K562 (cell line): ENCODE data around the gene FBXO27. TPM values are rescaled to one million over a fixed set of nuclear protein-coding genes. Genes with fewer than 3 reads are reported as not detected.

Experiments used
- HIVEP1 ChIP-seq: fragments of 250-450 bp; sonication (Bioruptor Pico); IDR thresholded peaks from 2 replicates; pipeline ENCODE4 v1.4.0; 2020; ENCODE audit warnings: mild to moderate bottlenecking
- HOXB6 ChIP-seq: fragments of 250-450 bp; sonication (Bioruptor Pico); IDR thresholded peaks from 2 replicates; pipeline ENCODE4 v1.5.1; 2022; ENCODE audit warnings: mild to moderate bottlenecking, borderline replicate concordance
- MIER1 ChIP-seq: fragments of 450-650 bp; IDR thresholded peaks from 2 replicates; pipeline ENCODE4 v1.6.1; 2016; ENCODE audit warnings: antibody characterized with exemption, mild to moderate bottlenecking, low read depth
- POLR2G ChIP-seq: fragments of 200-400 bp; formaldehyde crosslinking; IDR thresholded peaks from 2 replicates; pipeline ENCODE4 v1.6.1; 2017; ENCODE audit warnings: low read depth, mild to moderate bottlenecking, antibody characterized with exemption, low read length, moderate library complexity
- RBM25 ChIP-seq: fragments of 200-400 bp; formaldehyde crosslinking; IDR thresholded peaks from 2 replicates; pipeline ENCODE4 v1.6.1; 2018; ENCODE audit warnings: low read length, low read depth, moderate library complexity; ENCODE audit not compliant: severe bottlenecking
- RBM39 ChIP-seq: fragments of 200-400 bp; formaldehyde crosslinking; optimal IDR thresholded peaks from 2 replicates; pipeline ENCODE3; 2018; ENCODE audit warnings: low read depth, low read length
- RFX7 ChIP-seq: fragments of 250-450 bp; sonication (Bioruptor Pico); IDR thresholded peaks from 2 replicates; pipeline ENCODE4 v1.5.1; 2021; ENCODE audit warnings: mild to moderate bottlenecking
- TARDBP ChIP-seq: fragments of 450-650 bp; IDR thresholded peaks from 2 replicates; pipeline ENCODE4 v1.6.1; 2016
- ZFX ChIP-seq: sonication (generic); formaldehyde crosslinking; IDR thresholded peaks from 2 replicates; pipeline ENCODE4 v1.8.0; 2022; ENCODE audit warnings: mild to moderate bottlenecking, missing genetic modification reagents, moderate library complexity
- ZNF444 ChIP-seq: fragments of 250-450 bp; sonication (Bioruptor Pico); IDR thresholded peaks from 2 replicates; pipeline ENCODE4 v1.4.0; 2020; ENCODE audit warnings: mild to moderate bottlenecking, moderate library complexity
- ZNF655 ChIP-seq: fragments of 250-450 bp; sonication (Bioruptor Pico); IDR thresholded peaks from 2 replicates; pipeline ENCODE4 v1.5.0; 2021
- polyA plus RNA-seq, 8 experiments: library from polyadenylated mRNA; depleted of rRNA in 4 of 8; stranded (reverse) in 5 of 8; unstranded in 3 of 8; fragments of >200 nt; fragmentation: Nextera tagmentation in 2 of 8; fragmentation: Illumina TruSeq in 1 of 8; extraction: Ambion mirVana in 2 of 8; extraction: Trizol in 1 of 8; gene quantifications; 2 replicates each; pipeline versions ENCODE4 v1.2.1 to v1.2.3, GENCODE V29; 2011 to 2014; ENCODE audit warnings: inconsistent platforms in 1 of 8, missing spikeins in 1 of 8
- total RNA-seq, 7 experiments: library from RNA; depleted of rRNA in 6 of 7; stranded (reverse); fragments of >200 nt in 6 of 7; fragmentation: Illumina TruSeq in 2 of 7; extraction: Trizol in 2 of 7; gene quantifications; 2 replicates each; pipeline versions ENCODE4 v1.2.1 to v1.2.3, GENCODE V29; 2011 to 2021; ENCODE audit warnings: low replicate concordance in 1 of 7
- TF ChIP-seq, protein P1 (sequence below): fragments of 450-650 bp; IDR thresholded peaks from 2 replicates; pipeline ENCODE4 v1.6.1; 2016; ENCODE audit warnings: mild to moderate bottlenecking, moderate library complexity
- TF ChIP-seq, protein P2 (sequence below): fragments of 250-450 bp; sonication (Bioruptor Pico); IDR thresholded peaks from 2 replicates; pipeline ENCODE4 v1.8.0; 2022; ENCODE audit warnings: inconsistent platforms, mild to moderate bottlenecking, moderate library complexity, borderline replicate concordance

FBXO27 gene
- total and polyA plus RNA-seq, 9 of the 15 experiments (the other 6 are each of a cell fraction or from before 2014, with no cell fraction given) = 1.8 to 11.0 (median 6.3) TPM

GRCh38 chr19:39032063-39032918, at the start of gene FBXO27 (continued):
- TF ChIP-seq, protein P1, sequence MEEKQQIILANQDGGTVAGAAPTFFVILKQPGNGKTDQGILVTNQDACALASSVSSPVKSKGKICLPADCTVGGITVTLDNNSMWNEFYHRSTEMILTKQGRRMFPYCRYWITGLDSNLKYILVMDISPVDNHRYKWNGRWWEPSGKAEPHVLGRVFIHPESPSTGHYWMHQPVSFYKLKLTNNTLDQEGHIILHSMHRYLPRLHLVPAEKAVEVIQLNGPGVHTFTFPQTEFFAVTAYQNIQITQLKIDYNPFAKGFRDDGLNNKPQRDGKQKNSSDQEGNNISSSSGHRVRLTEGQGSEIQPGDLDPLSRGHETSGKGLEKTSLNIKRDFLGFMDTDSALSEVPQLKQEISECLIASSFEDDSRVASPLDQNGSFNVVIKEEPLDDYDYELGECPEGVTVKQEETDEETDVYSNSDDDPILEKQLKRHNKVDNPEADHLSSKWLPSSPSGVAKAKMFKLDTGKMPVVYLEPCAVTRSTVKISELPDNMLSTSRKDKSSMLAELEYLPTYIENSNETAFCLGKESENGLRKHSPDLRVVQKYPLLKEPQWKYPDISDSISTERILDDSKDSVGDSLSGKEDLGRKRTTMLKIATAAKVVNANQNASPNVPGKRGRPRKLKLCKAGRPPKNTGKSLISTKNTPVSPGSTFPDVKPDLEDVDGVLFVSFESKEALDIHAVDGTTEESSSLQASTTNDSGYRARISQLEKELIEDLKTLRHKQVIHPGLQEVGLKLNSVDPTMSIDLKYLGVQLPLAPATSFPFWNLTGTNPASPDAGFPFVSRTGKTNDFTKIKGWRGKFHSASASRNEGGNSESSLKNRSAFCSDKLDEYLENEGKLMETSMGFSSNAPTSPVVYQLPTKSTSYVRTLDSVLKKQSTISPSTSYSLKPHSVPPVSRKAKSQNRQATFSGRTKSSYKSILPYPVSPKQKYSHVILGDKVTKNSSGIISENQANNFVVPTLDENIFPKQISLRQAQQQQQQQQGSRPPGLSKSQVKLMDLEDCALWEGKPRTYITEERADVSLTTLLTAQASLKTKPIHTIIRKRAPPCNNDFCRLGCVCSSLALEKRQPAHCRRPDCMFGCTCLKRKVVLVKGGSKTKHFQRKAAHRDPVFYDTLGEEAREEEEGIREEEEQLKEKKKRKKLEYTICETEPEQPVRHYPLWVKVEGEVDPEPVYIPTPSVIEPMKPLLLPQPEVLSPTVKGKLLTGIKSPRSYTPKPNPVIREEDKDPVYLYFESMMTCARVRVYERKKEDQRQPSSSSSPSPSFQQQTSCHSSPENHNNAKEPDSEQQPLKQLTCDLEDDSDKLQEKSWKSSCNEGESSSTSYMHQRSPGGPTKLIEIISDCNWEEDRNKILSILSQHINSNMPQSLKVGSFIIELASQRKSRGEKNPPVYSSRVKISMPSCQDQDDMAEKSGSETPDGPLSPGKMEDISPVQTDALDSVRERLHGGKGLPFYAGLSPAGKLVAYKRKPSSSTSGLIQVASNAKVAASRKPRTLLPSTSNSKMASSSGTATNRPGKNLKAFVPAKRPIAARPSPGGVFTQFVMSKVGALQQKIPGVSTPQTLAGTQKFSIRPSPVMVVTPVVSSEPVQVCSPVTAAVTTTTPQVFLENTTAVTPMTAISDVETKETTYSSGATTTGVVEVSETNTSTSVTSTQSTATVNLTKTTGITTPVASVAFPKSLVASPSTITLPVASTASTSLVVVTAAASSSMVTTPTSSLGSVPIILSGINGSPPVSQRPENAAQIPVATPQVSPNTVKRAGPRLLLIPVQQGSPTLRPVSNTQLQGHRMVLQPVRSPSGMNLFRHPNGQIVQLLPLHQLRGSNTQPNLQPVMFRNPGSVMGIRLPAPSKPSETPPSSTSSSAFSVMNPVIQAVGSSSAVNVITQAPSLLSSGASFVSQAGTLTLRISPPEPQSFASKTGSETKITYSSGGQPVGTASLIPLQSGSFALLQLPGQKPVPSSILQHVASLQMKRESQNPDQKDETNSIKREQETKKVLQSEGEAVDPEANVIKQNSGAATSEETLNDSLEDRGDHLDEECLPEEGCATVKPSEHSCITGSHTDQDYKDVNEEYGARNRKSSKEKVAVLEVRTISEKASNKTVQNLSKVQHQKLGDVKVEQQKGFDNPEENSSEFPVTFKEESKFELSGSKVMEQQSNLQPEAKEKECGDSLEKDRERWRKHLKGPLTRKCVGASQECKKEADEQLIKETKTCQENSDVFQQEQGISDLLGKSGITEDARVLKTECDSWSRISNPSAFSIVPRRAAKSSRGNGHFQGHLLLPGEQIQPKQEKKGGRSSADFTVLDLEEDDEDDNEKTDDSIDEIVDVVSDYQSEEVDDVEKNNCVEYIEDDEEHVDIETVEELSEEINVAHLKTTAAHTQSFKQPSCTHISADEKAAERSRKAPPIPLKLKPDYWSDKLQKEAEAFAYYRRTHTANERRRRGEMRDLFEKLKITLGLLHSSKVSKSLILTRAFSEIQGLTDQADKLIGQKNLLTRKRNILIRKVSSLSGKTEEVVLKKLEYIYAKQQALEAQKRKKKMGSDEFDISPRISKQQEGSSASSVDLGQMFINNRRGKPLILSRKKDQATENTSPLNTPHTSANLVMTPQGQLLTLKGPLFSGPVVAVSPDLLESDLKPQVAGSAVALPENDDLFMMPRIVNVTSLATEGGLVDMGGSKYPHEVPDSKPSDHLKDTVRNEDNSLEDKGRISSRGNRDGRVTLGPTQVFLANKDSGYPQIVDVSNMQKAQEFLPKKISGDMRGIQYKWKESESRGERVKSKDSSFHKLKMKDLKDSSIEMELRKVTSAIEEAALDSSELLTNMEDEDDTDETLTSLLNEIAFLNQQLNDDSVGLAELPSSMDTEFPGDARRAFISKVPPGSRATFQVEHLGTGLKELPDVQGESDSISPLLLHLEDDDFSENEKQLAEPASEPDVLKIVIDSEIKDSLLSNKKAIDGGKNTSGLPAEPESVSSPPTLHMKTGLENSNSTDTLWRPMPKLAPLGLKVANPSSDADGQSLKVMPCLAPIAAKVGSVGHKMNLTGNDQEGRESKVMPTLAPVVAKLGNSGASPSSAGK = peak; percentile 74; the same call in 1 of the 2 replicates
- no peak for TF ChIP-seq ZNF655 (CRISPR knock-in tag)
- TF ChIP-seq ZNF444 (CRISPR knock-in tag) = no peak
- TF ChIP-seq HIVEP1 (CRISPR knock-in tag) = no peak
- TF ChIP-seq, protein P2, sequence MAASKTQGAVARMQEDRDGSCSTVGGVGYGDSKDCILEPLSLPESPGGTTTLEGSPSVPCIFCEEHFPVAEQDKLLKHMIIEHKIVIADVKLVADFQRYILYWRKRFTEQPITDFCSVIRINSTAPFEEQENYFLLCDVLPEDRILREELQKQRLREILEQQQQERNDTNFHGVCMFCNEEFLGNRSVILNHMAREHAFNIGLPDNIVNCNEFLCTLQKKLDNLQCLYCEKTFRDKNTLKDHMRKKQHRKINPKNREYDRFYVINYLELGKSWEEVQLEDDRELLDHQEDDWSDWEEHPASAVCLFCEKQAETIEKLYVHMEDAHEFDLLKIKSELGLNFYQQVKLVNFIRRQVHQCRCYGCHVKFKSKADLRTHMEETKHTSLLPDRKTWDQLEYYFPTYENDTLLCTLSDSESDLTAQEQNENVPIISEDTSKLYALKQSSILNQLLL = no peak
- TF ChIP-seq POLR2G = peak; percentile 52
- no peak for TF ChIP-seq RBM39
- TF ChIP-seq MIER1 = no peak
- TF ChIP-seq HOXB6 (CRISPR knock-in tag) = no peak
- no peak for TF ChIP-seq RFX7
- TF ChIP-seq RBM25 = no peak
- TF ChIP-seq TARDBP = no peak
- peak; percentile 69 for TF ChIP-seq ZFX (CRISPR knock-in tag)
